Activated effector memory CD4-positive, alpha-beta T cell treated with anti-CD3 and anti-CD28 coated beads, Interleukin-2, amount 50 U/mL, for 16 hours (primary cell): ENCODE data around the gene SPEF2.
"Not testable (repeated sequence)": the region's sequence is repeated elsewhere in the genome, so short reads cannot be mapped to it uniquely, and the experiment has no call there.

Source experiments
- DNase-seq: peaks from one replicate; pipeline ENCODE4 v3.0.0-alpha.2; 2020

Gene SPEF2

GRCh38 chr5:35828082-35828598 is 210.5 kb downstream of the SPEF2 start:
- DNase-seq, result no peak

- DNase-seq, result no peak
These were observed 212.9 kb downstream of the SPEF2 start for GRCh38 chr5:35830587-35830986.

- no peak for DNase-seq
These were observed 215.1 kb downstream of the SPEF2 start for GRCh38 chr5:35832762-35833161.

GRCh38 chr5:35833224-35833623 is 215.6 kb downstream of the SPEF2 start:
- no peak for DNase-seq

DNA sequence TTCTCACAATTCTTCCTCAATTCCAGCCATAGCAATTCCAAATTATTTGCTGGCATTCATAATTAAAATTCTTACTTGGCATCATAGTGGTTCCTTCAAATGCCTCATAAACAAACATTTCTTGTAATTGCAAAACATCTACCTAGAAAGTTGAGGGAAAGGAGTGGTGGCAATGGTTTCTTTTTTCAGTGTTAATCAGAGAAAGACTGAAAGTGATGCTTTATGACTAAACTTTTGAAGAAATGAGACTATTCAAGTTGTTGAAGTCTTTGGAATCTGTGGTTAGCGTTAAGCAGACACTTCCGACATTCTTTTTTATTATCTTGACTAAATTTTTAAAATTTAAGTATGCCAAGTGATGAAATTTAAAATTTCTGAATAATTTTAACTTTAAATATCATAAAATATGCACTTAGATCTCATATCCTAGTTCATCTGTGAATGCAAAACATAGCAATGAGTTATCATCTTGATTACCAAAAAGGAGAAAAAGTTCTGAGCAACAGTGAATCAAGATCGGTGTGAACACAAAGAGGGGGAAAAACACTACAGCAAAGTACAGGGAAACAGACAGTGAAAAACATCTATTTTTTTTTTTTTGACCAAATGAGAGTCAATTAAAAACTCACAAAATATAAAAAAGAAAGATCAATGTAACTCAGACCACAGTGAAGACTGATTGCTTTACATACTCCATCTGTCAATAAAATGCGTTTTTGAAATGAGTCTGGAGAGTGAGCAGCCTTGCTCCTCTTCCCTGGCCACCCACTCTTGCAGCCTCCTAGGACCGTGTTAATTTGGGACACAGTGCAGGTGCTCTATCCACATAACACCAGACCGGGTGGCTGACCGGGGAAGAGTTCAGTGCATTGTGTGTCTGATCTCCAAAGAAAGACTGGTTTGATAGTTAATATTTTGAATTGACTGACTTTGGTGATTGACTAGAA is 218.4 kb downstream of the SPEF2 start:
- no peak for DNase-seq

DNA sequence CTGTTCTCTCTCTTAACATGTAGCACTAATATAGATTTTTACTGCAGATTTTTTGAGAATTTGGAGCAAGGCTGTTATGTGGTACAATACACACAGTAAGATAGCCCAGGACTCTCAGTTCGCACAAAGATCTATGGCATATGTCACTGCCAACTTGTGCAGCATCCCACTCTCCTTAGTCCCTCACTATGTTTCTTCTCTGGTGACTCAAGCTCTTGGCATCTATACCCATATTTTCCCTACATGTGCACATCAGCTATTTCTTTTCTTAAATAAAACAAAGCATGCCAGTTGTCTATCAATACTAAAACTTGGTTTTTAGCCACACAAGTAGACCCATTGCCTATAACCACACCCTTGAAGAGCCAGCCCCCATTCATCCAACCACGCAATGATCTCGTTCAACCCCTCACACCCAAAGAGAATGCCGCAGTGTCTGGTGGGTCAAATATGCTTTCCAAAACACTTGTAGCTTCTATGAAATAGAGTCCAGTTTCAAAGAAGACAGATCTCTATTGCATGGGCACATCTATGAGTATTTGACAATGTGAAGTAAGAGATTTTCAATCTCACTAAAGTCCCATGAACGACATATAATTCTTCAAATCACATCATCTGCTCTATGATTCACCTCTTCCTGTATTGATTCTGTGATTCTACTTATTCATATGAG is 220.8 kb downstream of the SPEF2 start:
- no peak for DNase-seq

GRCh38 chr5:35842856-35843255 is 225.2 kb downstream of the SPEF2 start:
- no peak for DNase-seq

GRCh38 chr5:35845508-35845907 is 227.8 kb downstream of the SPEF2 start:
- DNase-seq, result not testable (repeated sequence)

DNA sequence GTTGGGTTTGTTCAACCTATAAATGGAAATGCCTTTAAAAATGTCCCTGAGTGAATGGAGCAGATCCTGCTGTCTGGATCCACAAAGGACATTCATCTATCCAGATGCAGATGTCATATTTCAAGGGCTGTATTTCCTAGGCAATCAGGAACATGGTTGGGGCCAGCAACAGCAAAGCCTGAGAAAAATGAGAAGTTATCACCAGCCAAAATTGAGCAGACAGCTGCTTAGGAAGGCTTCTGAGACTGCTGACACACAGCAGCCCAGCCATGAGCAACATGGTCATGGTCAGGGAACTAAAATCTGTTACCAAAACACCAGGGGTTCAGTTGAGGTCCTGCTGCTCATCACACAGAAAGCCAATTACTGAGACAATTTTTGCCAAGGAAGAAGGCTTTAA is 229.8 kb downstream of the SPEF2 start:
- DNase-seq, result no peak

DNA sequence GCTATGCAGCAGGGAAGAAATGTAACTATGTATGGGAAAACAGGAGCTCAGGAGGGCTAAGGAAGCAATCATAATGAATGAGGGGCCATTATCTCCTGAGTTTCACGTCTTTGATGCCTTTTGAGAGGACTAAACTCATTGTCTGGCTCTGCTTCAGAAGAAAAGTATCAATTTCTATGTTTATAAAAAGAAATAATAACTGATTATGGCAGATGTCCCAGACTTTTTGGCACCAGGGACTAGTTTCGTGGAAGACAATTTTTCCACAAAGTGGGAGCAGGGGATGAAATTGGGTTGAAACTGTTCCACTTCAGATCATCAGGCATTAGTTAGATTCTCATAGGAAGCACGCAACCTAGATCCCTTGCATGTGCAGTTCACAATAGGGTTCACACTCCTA is 230.3 kb downstream of the SPEF2 start:
- no peak for DNase-seq

DNA sequence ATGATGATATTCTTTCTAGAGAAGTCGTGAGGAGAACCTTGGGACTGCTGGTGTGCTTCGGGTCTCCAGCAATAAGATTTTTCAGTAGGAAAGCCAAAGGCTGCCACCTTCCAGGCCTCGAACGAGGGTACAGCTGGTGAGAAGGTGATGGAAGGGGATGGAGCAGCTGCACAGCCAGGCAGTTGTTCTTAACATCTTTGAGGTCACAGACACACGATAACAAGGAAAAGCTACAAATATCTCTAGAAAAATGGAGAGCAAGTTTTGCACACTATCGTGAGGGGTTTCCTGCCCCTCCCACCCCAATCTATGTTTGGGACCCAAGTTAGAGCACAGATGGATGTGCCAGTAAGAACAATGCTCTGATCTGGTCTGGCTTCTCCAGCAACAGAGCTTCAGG is 232.2 kb downstream of the SPEF2 start:
- no peak for DNase-seq

- DNase-seq, result no peak
These were observed 233.5 kb downstream of the SPEF2 start for GRCh38 chr5:35850967-35851680.

- DNase-seq, result peak; percentile 78
These were observed 234.5 kb downstream of the SPEF2 start for GRCh38 chr5:35852084-35852734.

DNA sequence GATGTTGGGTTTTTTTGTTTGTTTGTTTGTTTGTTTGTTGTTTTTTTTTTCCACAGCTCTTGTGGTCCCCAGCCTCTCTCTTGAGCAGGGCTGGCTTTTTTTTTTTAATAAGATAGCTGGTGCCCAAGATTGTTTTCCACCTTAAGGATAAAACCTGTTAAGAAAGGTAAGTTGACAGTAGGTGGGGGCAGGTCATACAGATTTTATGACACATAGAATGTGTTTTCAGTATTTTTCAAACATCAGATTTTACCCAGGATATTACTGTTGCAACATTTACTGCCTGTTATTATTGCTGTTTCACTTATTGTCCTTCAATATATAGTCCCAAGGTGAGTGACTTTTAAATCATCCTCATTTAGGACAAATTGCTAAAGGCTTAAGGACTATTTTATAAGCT is 235.1 kb downstream of the SPEF2 start:
- no peak for DNase-seq

- peak; percentile 88 for DNase-seq
These were observed 236.0 kb downstream of the SPEF2 start for GRCh38 chr5:35853631-35854030.

DNA sequence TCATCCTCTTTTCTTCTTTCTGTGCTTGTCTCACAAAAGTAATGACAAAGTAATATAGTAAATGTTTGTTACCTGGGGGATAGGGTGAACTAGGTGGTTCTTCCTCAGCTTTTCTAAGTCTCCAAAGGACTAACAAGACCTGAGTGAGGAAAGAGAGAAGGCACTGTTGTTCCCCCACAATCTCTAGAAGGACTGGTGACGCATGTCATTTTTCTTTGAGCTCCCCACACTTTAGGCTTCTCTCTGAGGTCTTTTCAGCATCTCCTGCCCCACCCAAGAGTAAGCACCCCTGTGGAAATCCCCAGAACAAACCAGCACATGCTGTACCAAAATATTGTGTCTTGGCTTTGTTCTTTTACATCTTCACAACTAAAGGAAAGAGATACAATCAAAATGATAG is 236.6 kb downstream of the SPEF2 start:
- peak; percentile 89 for DNase-seq

- DNase-seq, result no peak
These were observed 237.5 kb downstream of the SPEF2 start for GRCh38 chr5:35855187-35855586.

DNA sequence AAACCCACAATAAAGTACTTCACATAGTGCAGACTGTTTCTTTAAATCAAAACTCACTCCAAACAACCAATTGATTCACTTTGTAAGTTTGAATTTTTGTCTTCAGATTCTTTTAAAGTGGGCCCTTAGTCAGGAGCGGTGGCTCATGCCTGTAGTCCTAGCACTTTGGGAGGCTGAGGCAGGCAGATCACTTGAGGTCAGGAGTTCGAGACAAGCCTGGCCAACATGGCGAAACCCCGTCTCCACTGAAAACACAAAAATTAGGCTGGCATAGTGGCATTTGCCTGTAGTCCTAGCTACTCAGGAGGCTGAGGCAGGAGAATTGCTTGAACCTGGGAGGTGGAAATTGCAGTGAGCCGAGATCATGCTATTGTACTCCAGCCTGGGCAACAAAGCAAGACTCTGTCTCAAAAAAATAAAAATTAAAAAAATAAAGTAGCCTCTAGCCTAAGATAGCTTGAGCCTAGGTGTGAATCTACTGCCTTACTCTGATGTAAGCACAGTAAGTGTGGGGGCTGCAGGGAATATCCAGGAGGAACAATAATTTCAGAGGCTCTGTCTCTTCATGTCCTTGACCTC is 238.6 kb downstream of the SPEF2 start:
- DNase-seq, result peak; percentile 66

DNA sequence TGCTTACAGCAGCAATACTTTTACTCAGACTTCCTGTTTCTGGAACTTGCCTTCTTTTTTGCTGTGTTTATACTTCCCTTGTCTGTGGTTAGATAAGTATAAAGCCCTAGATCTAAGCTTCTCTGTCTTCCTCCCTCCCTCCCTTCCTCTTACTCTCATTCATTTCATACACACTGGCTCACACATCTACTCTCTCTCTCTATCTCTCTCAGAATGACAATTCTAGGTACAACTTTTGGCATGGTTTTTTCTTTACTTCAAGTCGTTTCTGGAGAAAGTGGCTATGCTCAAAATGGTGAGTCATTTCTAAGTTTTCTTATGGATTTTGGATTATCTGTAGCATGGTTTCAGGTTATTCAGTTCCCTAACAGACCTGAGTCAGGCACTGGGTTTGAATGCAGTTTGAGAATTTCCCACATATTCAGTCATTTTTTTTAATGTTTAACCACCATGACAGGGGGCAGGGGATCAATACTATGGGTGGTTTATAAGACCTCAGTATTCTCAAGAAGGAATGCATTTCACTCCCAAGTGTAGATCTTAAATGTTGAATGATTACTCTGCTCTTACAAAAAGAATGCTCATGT is 239.2 kb downstream of the SPEF2 start, which contains the start of gene IL7R:
IL7R (plus strand) TSS at position 127 of the 587 bp plus-strand sequence; CDS start at position 214, 87 bp downstream.
- DNase-seq, result no peak

- DNase-seq, result no peak
These were observed 240.0 kb downstream of the SPEF2 start for GRCh38 chr5:35857606-35858205.

GRCh38 chr5:35859101-35859661 is 241.5 kb downstream of the SPEF2 start:
- no peak for DNase-seq
